HepG2 (cell line): ENCODE measurements around the gene IGFN1. TPM values are rescaled to one million over a fixed set of nuclear protein-coding genes. Genes with fewer than 3 reads are reported as not detected.

ENCODE experiments used
- ATAC-seq: fragments of 200-7000 bp; cut with Tn5 transposase; 3 replicates; pipeline ENCODE4 v1.9.1; 2020; ENCODE audit warnings: mild to moderate bottlenecking, moderate library complexity
- Bru-seq: library from RNA; stranded (reverse); fragments of 400-500 nt; gene quantifications from one replicate; lab custom pipeline; 2021; lab: Mats Ljungman, UMichigan
- BruChase-seq, 2 experiments: library from RNA; stranded (reverse); fragments of 400-500 nt; gene quantifications; one replicate each; lab custom pipeline; 2021; lab: Mats Ljungman, UMichigan
- BruUV-seq: library from RNA; stranded (reverse); fragments of 400-500 nt; replicated peaks from 2 replicates; lab custom pipeline; 2021; lab: Mats Ljungman, UMichigan
- CTCF ChIA-PET: fragments of 300-600 bp; formaldehyde crosslinking; extraction: SDS; loops from one replicate; lab custom pipeline; 2021; ENCODE audit warnings: low total read pairs, inconsistent platforms, low intra/inter-chr PET ratio; lab: Yijun Ruan, JAX
- POLR2A ChIA-PET: fragments of 350-600 bp; sonication (Branson Sonifier 250); formaldehyde crosslinking; loops from one replicate; lab custom pipeline; 2020; ENCODE audit warnings: antibody characterized with exemption, inconsistent platforms; lab: Yijun Ruan, JAX
- DNase-seq: peaks from one replicate; pipeline ENCODE4 v3.0.0-alpha.2; 2015; ENCODE audit warnings: low spot score
- FAIRE-seq: peaks from 3 replicates; lab custom pipeline; 2011; peaks lifted over from hg19 to GRCh38; lab: Jason Lieb, UNC
- H2AFZ ChIP-seq: one replicate; pipeline ENCODE4 v1.6.1; 2011; ENCODE audit warnings: low read length, inconsistent platforms
- H3K27ac ChIP-seq: fragments of 300-600 bp; 3 replicates; pipeline ENCODE4 v1.8.0; 2011; ENCODE audit warnings: mixed run types, mild to moderate bottlenecking, mixed read lengths, low read length, inconsistent platforms; ENCODE audit not compliant: insufficient read depth; ENCODE audit errors: extremely low read length
- H3K27me3 ChIP-seq, 2 experiments: fragments of 200-600 bp in 1 of 2; 2 replicates in 1 of 2; 3 replicates in 1 of 2; pipeline versions ENCODE4 v1.6.0 to v1.8.0; 2011; ENCODE audit warnings: low read length in 2 of 2, mild to moderate bottlenecking in 2 of 2, moderate library complexity in 2 of 2, inconsistent platforms in 1 of 2; ENCODE audit not compliant: insufficient read depth in 2 of 2, control insufficient read depth in 1 of 2
- H3K36me3 ChIP-seq, 2 experiments: fragments of 200-600 bp in 1 of 2; replicated peaks in 1 of 2; 2 replicates in 1 of 2; 3 replicates in 1 of 2; pipeline versions ENCODE4 v1.5.1 to v1.8.0; 2011; ENCODE audit warnings: low read length in 2 of 2, inconsistent platforms in 1 of 2; ENCODE audit not compliant: insufficient read depth in 2 of 2, control insufficient read depth in 1 of 2
- H3K4me1 ChIP-seq: 2 replicates; pipeline ENCODE4 v1.5.1; 2012; ENCODE audit warnings: low read length, inconsistent platforms; ENCODE audit not compliant: insufficient read depth
- H3K4me2 ChIP-seq: 2 replicates; pipeline ENCODE4 v1.6.0; 2011; ENCODE audit warnings: low read depth, low read length, inconsistent platforms
- H3K4me3 ChIP-seq, 3 experiments: fragments of 200-600 bp in 1 of 3; sonication (generic), shearing (Covaris generic) in 1 of 3; replicated peaks in 1 of 3; 2 replicates each; pipeline ENCODE4 v1.5.1; 2011 to 2016; ENCODE audit warnings: low read length in 3 of 3, inconsistent platforms in 2 of 3, low read depth in 2 of 3, mild to moderate bottlenecking in 2 of 3, control low read depth in 1 of 3, mixed read lengths in 1 of 3; ENCODE audit not compliant: insufficient read depth in 1 of 3
- H3K79me2 ChIP-seq: one replicate; pipeline ENCODE4 v1.6.1; 2011; ENCODE audit warnings: low read length, inconsistent platforms; ENCODE audit not compliant: insufficient read depth
- H3K9ac ChIP-seq: 2 replicates; pipeline ENCODE4 v1.6.0; 2011; ENCODE audit warnings: mild to moderate bottlenecking, low read depth, low read length, inconsistent platforms; ENCODE audit not compliant: insufficient read depth
- H3K9me3 ChIP-seq: 2 replicates; pipeline ENCODE4 v1.5.1; 2012; ENCODE audit warnings: mild to moderate bottlenecking, low read length
- H4K20me1 ChIP-seq: 2 replicates; pipeline ENCODE4 v1.6.0; 2011; ENCODE audit warnings: inconsistent platforms, mild to moderate bottlenecking, low read length, moderate library complexity; ENCODE audit not compliant: insufficient read depth
- FLYWCH1 ChIP-seq: sonication (generic); formaldehyde crosslinking; IDR thresholded peaks from 2 replicates; pipeline ENCODE4 v1.8.1; 2023; ENCODE audit warnings: mild to moderate bottlenecking, missing genetic modification reagents
- RFX1 ChIP-seq: fragments of 450-650 bp; IDR thresholded peaks from 2 replicates; pipeline ENCODE4 v1.6.1; 2017
- TAF1 ChIP-seq: sonication (generic); formaldehyde crosslinking; IDR thresholded peaks from 2 replicates; pipeline ENCODE4 v1.4.0; 2020; ENCODE audit warnings: missing genetic modification reagents
- XBP1 ChIP-seq: sonication (generic); formaldehyde crosslinking; IDR thresholded peaks from 2 replicates; pipeline ENCODE4 v1.5.0; 2020; ENCODE audit warnings: missing genetic modification reagents
- YY1 ChIP-seq: IDR thresholded peaks from 2 replicates; pipeline ENCODE4 v1.6.1; 2011; ENCODE audit warnings: low read length, low read depth, moderate library complexity, mild to moderate bottlenecking; ENCODE audit not compliant: insufficient read depth, insufficient replicate concordance
- ZMYM4 ChIP-seq: sonication (generic); formaldehyde crosslinking; IDR thresholded peaks from 2 replicates; pipeline ENCODE4 v1.8.1; 2023; ENCODE audit warnings: mild to moderate bottlenecking, missing genetic modification reagents
- ZNF44 ChIP-seq: sonication (generic); formaldehyde crosslinking; IDR thresholded peaks from 2 replicates; pipeline ENCODE4 v1.5.1; 2020; ENCODE audit warnings: mild to moderate bottlenecking, missing genetic modification reagents
- ZNF737 ChIP-seq: sonication (generic); formaldehyde crosslinking; IDR thresholded peaks from 2 replicates; pipeline ENCODE4 v1.5.0; 2020; ENCODE audit warnings: missing genetic modification reagents, mild to moderate bottlenecking, borderline replicate concordance
- ZNF781 ChIP-seq: sonication (generic); formaldehyde crosslinking; IDR thresholded peaks from 2 replicates; pipeline ENCODE4 v1.5.1; 2020; ENCODE audit warnings: borderline replicate concordance, mild to moderate bottlenecking, missing genetic modification reagents; ENCODE audit errors: not compliant biosample characterization
- ZNF891 ChIP-seq: sonication (generic); formaldehyde crosslinking; IDR thresholded peaks from 2 replicates; pipeline ENCODE4 v1.5.0; 2020; ENCODE audit warnings: mild to moderate bottlenecking, missing genetic modification reagents
- WGBS: methylation state at CpG from one replicate; pipeline ENCODE4 v1.1.6; 2017; ENCODE audit warnings: low lambda C conversion rate; 5-methylcytosine and 5-hydroxymethylcytosine counted together
- in situ Hi-C: cut with HindIII; loops from 2 replicates; pipeline ENCODE4 v1.10.0; 2017; ENCODE audit warnings: low pct_unique_long_range_greater_than_20kb; ENCODE audit not compliant: extremely low pct_ligation_motif_present
- intact Hi-C: fragments of 100-400 bp; cut with micrococcal nuclease; formaldehyde crosslinking; loops from one replicate; pipeline ENCODE4 v1.10.0; 2022; ENCODE audit not compliant: unreplicated experiment
- long read RNA-seq, 2 experiments: library from RNA in 1 of 2; library from polyadenylated mRNA in 1 of 2; stranded (forward) in 1 of 2; unstranded in 1 of 2; transcript quantifications; one replicate each; pipeline ENCODE4 v2.0.0, GENCODE V29; 2019 to 2022
- polyA minus RNA-seq, 3 experiments: library from RNA; depleted of rRNA, polyadenylated mRNA; stranded (reverse); fragments of >200 nt; gene quantifications; 2 replicates each; pipeline ENCODE4 v1.2.3, GENCODE V29; 2011; ENCODE audit warnings: low replicate concordance in 1 of 3
- polyA plus RNA-seq, 8 experiments: library from polyadenylated mRNA; depleted of rRNA in 3 of 8; stranded (reverse) in 7 of 8; unstranded in 1 of 8; fragments of >200 nt; fragmentation: Illumina TruSeq in 4 of 8; extraction: Trizol in 4 of 8; gene quantifications; 2 replicates each; pipeline versions ENCODE4 v1.2.1 to v1.2.3, GENCODE V29; 2011 to 2016; ENCODE audit warnings: low read depth in 4 of 8, missing spikeins in 1 of 8, mixed read lengths in 1 of 8; ENCODE audit not compliant: insufficient read depth in 1 of 8
- total RNA-seq, 5 experiments: library from RNA; depleted of rRNA; stranded (reverse); fragments of >200 nt; fragmentation: Illumina TruSeq; extraction: Trizol; gene quantifications; 2 replicates each; pipeline ENCODE4 v1.2.3, GENCODE V29; 2016; ENCODE audit warnings: low read depth in 1 of 5
- TF ChIP-seq, protein P1 (sequence below): sonication (generic); formaldehyde crosslinking; IDR thresholded peaks from 2 replicates; pipeline ENCODE4 v1.4.0; 2020; ENCODE audit warnings: low read depth, mild to moderate bottlenecking, missing genetic modification reagents
- TF ChIP-seq, protein P2 (sequence below): sonication (generic); formaldehyde crosslinking; IDR thresholded peaks from 2 replicates; pipeline ENCODE4 v1.5.1; 2020; ENCODE audit warnings: missing genetic modification reagents, mild to moderate bottlenecking, borderline replicate concordance
- TF ChIP-seq, protein P3 (sequence below): sonication (generic); formaldehyde crosslinking; IDR thresholded peaks from 2 replicates; pipeline ENCODE4 v1.8.0; 2022; ENCODE audit warnings: mild to moderate bottlenecking, missing genetic modification reagents

IGFN1 gene
- total RNA-seq (2016; rRNA removed; fragmentation: Illumina TruSeq; extraction: Trizol): 0.04 TPM in 1 of 2 replicates, not detected in the other
- not detected in 2 replicates for total RNA-seq (2016; cell fraction: cytosol; rRNA removed; fragmentation: Illumina TruSeq; extraction: Trizol; ENCODE audit: low read depth)
- total RNA-seq (2016; cell fraction: insoluble cytoplasmic fraction; rRNA removed; fragmentation: Illumina TruSeq; extraction: Trizol): 0.03 TPM in 1 of 2 replicates, not detected in the other
- total RNA-seq (2016; cell fraction: membrane; rRNA removed; fragmentation: Illumina TruSeq; extraction: Trizol): not detected in 2 replicates
- 0.09 and 0.22 TPM in 2 replicates for total RNA-seq (2016; cell fraction: nucleus; rRNA removed; fragmentation: Illumina TruSeq; extraction: Trizol)
- 0.05 and 0.22 TPM in 2 replicates for polyA plus RNA-seq (2011; rRNA removed)
- 0.01 TPM in 2 replicates for polyA plus RNA-seq (2011; cell fraction: cytosol; rRNA removed)
- 1.1 and 1.3 TPM in 2 replicates for polyA plus RNA-seq (2011; cell fraction: nucleus; rRNA removed)
- polyA plus RNA-seq (2012): 0.05 and 0.20 TPM in 2 replicates
- polyA plus RNA-seq (2016; cell fraction: cytosol; fragmentation: Illumina TruSeq; extraction: Trizol; ENCODE audit: low read depth): not detected in 2 replicates
- polyA plus RNA-seq (2016; cell fraction: insoluble cytoplasmic fraction; fragmentation: Illumina TruSeq; extraction: Trizol; ENCODE audit: low read depth): 0.05 TPM in 1 of 2 replicates, not detected in the other
- polyA plus RNA-seq (2016; cell fraction: membrane; fragmentation: Illumina TruSeq; extraction: Trizol; ENCODE audit: low read depth): not detected in 2 replicates
- polyA plus RNA-seq (2016; cell fraction: nucleus; fragmentation: Illumina TruSeq; extraction: Trizol; ENCODE audit: insufficient read depth, low read depth): 1.1 and 1.3 TPM in 2 replicates
- not detected in 2 replicates for polyA minus RNA-seq (2011; rRNA and poly(A)+ RNA removed; ENCODE audit: low replicate concordance)
- polyA minus RNA-seq (2011; cell fraction: cytosol; rRNA and poly(A)+ RNA removed): 0.09 TPM in 1 of 2 replicates, not detected in the other
- 0.12 and 0.13 TPM in 2 replicates for polyA minus RNA-seq (2011; cell fraction: nucleus; rRNA and poly(A)+ RNA removed)
- percentile 11 among the genes with signal in this experiment for Bru-seq, nascent RNA
- BruChase-seq, experiment 1, labeled RNA remaining after a 6-hour chase: percentile 13 among the genes with signal in this experiment
- BruChase-seq, experiment 2, labeled RNA remaining after a 2-hour chase: percentile 13 among the genes with signal in this experiment
- long read RNA-seq, experiment 1: 0 reads
- long read RNA-seq, experiment 2: 0 reads

DNA sequence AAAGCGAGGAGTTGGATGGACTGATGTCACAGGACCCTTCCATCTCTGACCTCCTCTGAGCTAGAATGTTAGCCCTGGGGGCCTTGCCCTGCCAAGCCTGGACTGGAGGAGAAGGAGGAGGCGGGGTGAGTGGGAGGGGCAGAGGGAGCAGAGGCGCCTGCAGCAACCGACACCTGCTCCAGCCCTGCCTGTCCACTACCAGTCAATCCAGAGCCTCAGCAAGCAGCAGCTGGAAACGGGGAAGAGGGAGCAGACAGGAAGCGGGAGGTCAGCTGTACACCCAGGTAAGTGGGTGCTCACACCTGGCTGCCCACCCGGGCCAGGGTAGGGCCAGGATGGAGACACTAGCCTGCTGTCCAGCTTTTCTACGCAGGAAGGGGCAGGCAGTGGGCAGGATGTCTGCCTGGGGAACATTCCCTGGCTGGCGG is at the start of gene IGFN1:
Gene IGFN1 (plus strand): TSS at position 201 of the 428 bp plus-strand sequence. CDS start 2,470 bp downstream, outside the sequence.
- Histone ChIP-seq H3K27me3 (peaks cover 6 to 42% of the 10 kb centered on the region in 2 experiments), H3K4me2 (no peak within 1 kb of the TSS), H2AFZ (no peak within 1 kb of the TSS), H3K27ac (no peak within 1 kb of the TSS), H3K9ac (no peak within 1 kb of the TSS), H3K4me3 (no peak within 1 kb of the TSS), H3K36me3 (no peaks in the 10 kb centered on the region), H3K4me1 (no peaks in the 10 kb centered on the region), H4K20me1 (no peaks in the 10 kb centered on the region), H3K9me3 (no peaks in the 10 kb centered on the region), H3K79me2 (no peaks in the 10 kb centered on the region)
- TF ChIP-seq, protein P1, sequence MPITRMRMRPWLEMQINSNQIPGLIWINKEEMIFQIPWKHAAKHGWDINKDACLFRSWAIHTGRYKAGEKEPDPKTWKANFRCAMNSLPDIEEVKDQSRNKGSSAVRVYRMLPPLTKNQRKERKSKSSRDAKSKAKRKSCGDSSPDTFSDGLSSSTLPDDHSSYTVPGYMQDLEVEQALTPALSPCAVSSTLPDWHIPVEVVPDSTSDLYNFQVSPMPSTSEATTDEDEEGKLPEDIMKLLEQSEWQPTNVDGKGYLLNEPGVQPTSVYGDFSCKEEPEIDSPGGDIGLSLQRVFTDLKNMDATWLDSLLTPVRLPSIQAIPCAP (CRISPR knock-in tag): no peak
- TF ChIP-seq ZNF891 (CRISPR knock-in tag): no peak
- TF ChIP-seq TAF1 (CRISPR knock-in tag): no peak
- no peak for TF ChIP-seq ZNF737 (CRISPR knock-in tag)
- TF ChIP-seq, protein P2, sequence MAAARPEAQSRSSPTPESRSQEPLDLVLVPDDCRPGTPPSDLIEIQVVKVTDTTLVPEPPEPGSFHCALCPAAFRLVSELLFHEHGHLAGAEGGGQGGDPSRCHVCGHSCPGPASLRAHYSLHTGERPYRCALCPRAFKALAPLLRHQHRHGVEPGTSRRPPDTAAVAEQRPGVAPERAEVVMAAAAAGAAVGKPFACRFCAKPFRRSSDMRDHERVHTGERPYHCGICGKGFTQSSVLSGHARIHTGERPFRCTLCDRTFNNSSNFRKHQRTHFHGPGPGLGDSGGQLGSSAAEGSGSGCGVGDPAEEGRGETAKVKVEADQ: no peak
- TF ChIP-seq FLYWCH1 (CRISPR knock-in tag): no peak
- no peak for TF ChIP-seq ZNF781 (CRISPR knock-in tag)
- TF ChIP-seq ZNF44 (CRISPR knock-in tag): no peak
- TF ChIP-seq, protein P3, sequence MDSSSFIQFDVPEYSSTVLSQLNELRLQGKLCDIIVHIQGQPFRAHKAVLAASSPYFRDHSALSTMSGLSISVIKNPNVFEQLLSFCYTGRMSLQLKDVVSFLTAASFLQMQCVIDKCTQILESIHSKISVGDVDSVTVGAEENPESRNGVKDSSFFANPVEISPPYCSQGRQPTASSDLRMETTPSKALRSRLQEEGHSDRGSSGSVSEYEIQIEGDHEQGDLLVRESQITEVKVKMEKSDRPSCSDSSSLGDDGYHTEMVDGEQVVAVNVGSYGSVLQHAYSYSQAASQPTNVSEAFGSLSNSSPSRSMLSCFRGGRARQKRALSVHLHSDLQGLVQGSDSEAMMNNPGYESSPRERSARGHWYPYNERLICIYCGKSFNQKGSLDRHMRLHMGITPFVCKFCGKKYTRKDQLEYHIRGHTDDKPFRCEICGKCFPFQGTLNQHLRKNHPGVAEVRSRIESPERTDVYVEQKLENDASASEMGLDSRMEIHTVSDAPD (CRISPR knock-in tag): no peak
- no peak for TF ChIP-seq YY1
- no peak for TF ChIP-seq ZMYM4
- no peak for TF ChIP-seq XBP1 (CRISPR knock-in tag)
- no peak for TF ChIP-seq RFX1
- in situ Hi-C loops: no loop called here
- 21% methylated on average over 2 of the region's 9 CpGs for WGBS
- ATAC-seq (no peak; the same call in 2 of the 3 replicates), FAIRE-seq (no peak), DNase-seq (no peak)
- no TSS peak for BruUV-seq
- CTCF ChIA-PET: no interaction called here
- intact Hi-C loops: no loop called here
- POLR2A ChIA-PET: interaction anchor here (0.9 kb wide), 1 partner anchor 16 kb away, joined by 3 read pairs; no protein-coding TSS in a partner anchor
